HG02938 (cell line): ENCODE measurements around the gene NPC2.
"Not testable (repeated sequence)": the region's sequence is repeated elsewhere in the genome, so short reads cannot be mapped to it uniquely, and the experiment has no call there.

Source experiments
- ATAC-seq: cut with Tn5 transposase; IDR thresholded peaks from one replicate; pipeline ENCODE4 v1.9.1; 2021; ENCODE audit warnings: mild to moderate bottlenecking, moderate library complexity; ENCODE audit not compliant: unreplicated experiment

NPC2 gene

DNA sequence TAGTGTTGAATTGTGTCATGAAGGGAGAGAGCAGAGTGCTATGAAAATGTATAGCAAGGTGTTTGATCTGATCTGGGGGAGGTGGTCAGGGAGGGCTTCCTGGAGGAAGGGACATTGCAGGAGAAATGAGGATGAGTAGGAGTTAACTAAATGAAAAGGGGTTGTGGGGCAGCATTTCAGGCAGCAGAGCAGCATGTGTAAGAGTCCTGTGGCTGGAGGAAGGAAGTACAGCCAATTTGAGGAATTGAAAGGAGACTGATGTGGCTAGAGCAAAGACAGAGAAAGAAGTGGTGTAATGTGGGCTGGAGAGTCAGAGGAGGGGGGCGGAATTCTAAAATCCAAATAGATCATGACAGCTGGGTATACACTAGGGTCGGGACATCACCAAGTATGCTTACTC, 20.5 kb downstream of the NPC2 start:
- no peak for ATAC-seq

DNA sequence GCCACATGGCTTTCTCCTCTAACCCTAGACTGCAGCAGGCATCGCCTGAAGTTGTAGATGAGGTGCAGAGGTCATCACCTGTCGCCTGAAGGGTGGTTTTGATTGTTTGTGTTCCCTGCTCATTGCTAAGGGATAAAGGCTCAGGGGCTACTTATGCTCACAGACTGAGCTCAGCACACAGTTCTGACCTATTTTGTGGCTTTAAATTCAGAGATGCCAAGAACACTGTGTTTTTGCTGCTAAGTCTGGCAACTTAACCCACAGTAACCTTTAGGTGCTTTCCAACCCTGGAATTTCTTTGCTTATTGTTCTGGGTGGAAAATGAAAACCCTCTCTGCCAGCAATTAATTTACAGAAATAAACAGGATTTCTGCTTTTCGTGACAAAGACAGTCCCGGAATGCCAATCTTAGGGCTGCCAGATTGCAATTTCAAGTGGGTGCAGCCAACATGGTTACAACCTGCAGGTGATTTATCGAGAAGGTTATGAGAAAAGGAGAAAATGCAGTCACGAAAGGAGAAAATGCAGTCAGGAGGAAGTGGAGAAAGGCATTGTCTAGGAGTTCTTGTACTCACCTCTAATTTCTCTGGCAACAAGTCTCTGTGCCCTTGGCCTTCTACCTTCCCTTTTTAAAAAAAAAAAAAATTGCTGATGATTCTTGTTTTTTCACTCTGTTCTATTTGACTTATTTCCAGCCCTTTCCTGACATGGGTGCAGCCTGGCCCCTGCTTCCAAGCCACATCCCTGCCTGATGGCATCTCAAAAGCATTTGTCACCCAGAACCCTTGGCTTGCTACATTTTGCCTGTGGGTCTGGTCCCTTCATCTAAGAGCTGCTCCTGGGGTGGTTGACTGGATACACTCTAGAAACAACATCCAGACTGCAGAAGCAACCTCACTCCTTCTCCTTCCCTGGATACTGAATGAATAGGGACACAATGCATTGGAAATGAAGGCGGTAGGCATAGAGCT, 23.3 kb downstream of the NPC2 start:
- no peak for ATAC-seq

- ATAC-seq: no peak
Measured at GRCh38 chr14:74468513-74468912, 24.6 kb downstream of the NPC2 start.

DNA sequence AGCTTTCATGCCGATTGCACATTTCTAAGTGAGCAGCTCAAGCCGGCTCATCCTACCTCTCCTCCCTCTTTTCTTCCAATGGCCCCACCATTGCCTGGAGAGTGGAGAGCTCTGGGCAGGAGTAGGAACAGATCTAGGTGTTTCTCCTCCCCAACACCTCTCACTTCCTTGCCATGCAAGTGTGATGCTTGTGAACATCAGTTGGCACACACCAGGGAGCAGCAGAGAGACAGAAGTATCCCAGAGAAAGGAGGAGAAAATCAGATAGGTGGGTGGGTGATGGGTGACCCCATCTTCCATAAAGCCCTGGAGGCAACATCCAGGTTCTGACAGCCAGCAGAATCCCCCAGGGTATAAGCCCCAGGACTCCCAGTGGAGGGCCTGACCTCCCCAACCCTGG, 27.8 kb downstream of the NPC2 start:
- ATAC-seq: no peak

DNA sequence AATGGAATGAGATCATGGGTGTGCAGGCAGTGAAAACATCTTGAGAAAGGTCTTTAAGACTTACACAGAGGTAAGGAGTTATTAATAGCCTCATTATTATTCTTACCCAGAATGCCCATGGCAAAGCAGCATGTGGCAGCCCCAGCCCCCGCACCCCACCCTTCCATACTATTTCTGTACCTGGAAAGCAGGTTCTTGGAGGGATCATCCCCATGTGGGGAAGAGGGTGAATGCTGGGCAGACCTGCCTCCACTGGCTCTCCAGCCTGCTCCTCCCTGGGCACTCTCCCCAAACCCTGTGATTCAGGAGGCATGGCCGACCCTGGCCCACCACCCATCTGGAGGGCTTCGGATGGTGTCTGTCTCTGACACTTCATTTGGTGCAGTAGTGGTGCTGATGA, 28.3 kb downstream of the NPC2 start:
- ATAC-seq: no peak

DNA sequence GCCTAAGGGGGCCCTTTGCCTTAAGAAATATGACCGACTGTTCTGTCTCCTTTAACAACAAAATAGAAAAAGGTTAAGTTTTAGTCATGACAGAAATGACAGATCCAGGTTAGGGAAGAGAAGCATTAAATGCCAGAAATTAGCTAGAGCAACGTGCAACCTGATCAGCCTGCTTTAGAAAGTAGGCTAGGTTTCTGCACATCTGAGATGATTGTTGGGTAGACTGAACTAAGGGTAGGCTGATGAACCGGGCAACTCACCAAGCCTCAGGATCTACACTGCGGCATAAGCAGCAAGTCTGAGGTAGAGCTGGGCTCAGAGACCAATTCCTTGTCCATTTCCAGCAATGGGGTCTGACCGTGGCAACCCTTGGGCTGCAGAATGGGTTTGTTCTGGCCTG, 29.4 kb downstream of the NPC2 start:
- no peak for ATAC-seq

DNA sequence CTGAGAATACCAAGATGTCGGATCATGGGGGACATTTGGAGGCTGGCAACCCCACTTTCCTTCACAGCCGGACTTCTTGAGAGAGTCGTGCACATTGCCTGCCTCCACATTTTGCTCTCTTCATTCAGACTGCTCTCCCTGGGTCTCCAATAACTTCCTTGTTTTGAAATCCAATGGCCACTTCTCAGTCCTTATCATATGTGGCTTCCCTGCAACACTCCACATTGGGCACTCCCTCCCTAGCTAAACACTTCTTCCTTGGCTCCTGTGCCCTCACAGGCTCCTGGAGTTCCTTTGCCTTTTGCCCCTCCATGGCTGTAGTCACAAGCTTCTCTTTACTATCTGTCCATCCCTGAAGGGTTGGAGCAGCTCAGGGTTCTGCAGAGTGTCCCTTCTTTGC, 30.1 kb downstream of the NPC2 start:
- ATAC-seq: no peak

DNA sequence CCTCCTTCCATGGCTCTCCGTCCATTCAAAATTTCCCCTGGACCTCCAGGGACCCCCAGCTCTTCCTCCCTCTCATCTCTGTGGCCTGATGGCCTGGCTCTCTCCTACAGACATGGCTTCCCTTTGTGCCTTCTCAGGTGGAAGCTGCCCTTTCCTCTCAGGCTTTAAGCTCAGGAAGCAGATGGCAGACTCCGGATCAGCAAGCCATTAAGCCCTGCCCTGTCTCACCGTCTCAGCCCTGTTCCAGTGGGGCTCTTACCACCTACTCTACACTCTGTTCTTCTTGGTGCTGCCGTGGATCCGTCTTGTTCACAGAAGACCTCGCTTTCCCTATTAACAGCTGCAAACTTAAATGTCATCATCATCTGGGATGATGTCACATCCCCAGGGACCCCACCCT, 33.1 kb downstream of the NPC2 start:
- ATAC-seq: no peak

DNA sequence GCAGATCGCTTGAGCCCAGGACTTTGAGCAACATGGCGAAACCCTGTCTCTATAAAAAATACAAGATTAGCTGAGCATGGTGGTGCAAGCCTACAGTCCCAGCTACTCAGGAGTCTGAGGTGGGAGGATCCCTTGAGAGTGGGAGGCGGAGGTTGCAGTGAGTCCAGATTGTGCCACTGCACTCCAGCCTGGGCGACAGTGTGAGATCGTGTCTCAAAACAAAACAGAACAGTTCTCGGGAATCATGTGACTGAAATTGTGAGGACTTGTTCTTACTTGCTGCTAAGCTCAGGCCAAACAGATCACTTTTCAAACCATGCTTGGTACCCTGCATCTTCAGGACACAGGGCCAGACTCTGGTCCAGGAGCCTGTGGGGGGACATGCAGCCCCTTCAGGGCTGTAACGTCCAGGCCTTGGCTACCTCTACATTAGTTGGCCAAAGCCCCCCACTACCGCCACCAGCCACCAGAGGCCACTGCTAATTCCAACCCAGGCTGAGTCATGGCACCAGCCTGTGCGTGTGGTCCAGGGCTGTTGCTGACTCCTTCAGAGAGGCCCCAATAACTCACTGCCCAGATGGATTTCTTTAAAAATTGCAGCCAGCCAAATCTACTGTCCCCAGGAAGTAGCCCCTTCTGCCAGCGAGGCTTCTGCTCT, 33.7 kb downstream of the NPC2 start:
- ATAC-seq: no peak

GRCh38 chr14:74457565-74457895, 35.6 kb downstream of the NPC2 start:
- ATAC-seq: no peak

DNA sequence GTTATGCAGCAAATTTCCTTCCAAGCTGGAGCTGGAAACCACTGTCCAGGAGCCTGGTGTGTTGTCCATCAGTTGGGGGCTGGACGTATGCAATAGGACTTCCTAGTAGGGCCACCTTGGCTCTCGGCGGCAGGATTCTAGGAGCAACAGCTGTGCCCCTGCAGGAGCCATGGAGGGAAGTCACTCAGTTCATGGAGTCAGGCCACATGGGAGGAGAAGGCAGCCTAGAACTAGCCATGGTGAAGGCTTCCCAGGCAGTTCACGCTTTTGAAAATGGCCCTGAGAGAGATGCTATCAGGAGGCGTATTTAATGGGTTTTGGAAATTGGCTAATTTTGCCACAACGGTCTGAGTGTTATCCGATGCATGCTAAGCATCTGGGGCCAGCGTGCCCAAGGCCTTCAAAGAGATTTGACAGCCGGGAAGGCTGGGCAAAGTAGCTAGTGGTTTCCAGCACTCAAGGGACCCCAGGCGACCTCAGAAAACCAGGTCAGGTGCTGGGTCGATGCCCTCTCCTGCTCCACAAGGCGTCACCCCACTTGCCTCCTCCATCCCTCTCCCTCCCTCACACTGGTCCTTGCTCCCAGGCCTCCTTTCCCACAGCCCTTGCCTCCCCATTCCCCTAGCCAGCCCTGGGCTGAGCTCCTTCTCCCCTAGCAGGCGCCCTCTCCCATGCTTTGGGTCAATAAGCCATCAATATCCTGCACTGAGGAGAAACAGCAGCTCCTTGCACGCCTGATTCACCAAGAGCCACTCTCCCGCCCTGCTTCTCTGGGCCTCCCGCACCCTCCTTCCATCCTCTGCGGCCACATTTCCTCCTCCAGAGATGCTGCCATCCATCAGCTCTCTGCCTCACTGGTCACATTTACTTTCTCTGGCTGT, 36.2 kb downstream of the NPC2 start:
- no peak for ATAC-seq

DNA sequence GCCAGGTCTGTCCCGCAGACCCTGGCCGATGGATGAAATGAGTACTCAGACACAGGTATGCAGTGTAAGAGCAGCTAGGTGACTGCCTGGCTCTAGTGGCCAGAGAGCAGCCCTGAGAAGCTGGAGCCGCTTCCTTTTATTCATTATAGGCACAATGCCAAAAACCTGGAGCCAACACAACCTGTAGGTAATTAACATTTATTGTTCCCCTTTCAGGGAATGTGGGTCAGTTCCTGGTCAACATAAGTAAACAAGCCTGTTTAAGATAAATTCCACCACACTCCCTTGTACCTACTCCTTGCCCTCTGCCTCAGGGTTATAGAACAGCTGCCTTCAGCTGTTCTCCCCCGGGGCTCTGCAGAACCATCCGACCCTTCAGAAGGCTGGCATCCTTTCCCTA, 38.7 kb downstream of the NPC2 start:
- not testable (repeated sequence) for ATAC-seq

- ATAC-seq: no peak
Measured at GRCh38 chr14:74444866-74445265, 48.2 kb downstream of the NPC2 start.

DNA sequence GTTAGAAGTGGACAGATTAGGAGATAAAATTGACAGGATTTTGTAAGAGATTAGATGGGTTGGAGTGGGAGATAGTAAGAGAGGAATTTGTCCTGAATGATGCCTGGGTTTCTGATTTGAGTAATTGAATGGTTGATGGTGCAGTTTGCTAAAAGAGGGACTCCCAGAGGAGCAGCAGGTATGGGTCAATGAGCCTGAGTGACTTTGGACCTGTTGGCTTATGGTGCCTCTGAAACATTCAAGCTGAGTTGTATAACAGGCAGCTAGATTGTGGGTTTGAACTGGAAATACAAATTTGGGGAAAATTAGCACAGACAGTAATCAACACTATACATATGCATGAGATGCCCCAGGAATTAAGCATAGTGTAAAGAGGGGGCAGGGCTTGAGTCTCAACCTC, 50.3 kb downstream of the NPC2 start:
- no peak for ATAC-seq

GRCh38 chr14:74441113-74441512, 52.0 kb downstream of the NPC2 start:
- no peak for ATAC-seq

DNA sequence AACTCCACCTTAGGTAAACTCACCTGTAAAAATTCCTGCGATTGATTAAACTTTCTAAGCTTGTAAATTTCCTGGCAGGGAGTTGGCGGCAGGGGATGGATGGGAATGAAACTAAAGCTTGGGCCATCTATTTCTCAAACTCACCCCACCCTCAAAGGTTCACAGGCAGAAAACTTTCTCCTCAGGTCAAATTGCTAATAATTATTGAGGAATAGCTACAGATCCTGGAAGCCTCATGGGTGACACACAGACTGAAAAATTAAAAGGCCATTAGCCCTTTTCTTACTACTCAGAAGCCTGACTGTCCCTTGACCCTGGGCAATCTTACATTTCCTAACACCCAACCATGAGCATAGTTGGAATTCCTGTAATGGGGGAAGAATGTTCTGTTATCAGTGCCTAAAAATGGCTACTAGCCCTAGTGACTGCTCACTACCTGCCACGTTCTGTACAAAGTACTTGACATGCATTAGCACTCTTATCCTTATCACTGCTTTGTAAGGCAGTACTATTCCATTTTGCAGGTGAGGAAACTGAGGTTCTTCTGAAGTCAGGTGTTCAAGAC, 54.7 kb downstream of the NPC2 start:
- no peak for ATAC-seq

DNA sequence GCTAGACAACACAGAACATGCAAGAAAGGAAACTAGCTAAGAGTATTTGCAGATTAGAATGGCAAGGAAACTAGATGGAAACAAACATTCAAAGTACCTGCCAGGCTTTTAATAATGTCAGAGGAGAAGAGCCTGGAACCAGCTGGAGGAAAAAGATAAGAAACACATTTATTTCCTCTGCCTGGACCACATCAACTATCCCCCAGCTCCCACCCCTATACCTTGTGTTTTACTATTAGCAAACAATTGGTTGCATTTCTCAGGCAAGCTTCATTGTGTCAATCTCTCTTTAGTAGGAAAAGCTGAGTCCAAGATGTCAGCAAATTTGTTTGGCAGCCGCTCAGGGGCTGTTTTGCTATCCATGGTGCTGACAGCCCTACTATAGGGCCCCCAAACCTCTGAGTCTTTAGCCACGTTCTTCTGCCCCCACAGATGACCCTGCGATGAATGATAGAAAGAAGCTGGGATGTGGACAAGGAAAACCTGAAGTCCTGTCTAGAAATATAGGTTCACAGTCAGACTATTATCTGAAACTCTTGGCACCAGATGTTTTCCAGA, 55.5 kb downstream of the NPC2 start:
- ATAC-seq: no peak

DNA sequence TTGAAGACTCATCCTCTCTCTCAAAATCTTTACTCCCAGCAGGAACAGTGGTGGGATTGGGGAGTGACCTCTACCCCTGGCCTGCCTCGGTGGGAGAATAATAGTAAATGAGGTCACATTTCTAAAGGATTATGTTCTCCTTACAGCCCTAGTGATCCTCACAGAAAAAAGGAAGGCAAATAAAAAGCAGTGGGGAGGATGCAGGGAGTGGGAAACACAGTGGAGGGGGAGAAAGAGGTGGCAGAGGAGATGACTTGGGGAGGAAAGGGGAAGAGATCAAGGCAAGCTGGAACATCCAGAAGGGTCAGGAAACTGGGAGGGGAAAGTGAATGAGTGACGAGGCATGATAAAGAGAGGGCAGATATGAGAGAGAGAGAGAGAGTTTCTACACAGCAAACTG, 58.8 kb downstream of the NPC2 start:
- no peak for ATAC-seq

- no peak for ATAC-seq
Measured at GRCh38 chr14:74429991-74430390, 63.1 kb downstream of the NPC2 start.
